ELR (cell line): ENCODE results near the gene NELL1.

Source experiments
- DNase-seq: peaks from one replicate; pipeline ENCODE4 v3.0.0-alpha.2; 2015; ENCODE audit warnings: low read depth

The NELL1 gene

GRCh38 chr11:20966489-20966888 is 297.1 kb downstream of the NELL1 start:
- no peak for DNase-seq

GRCh38 chr11:20973940-20974559 is 304.7 kb downstream of the NELL1 start:
- no peak for DNase-seq

GRCh38 chr11:20980736-20981135 is 311.4 kb downstream of the NELL1 start:
- no peak for DNase-seq

GRCh38 chr11:20990447-20990846 is 321.1 kb downstream of the NELL1 start:
- no peak for DNase-seq

- DNase-seq = no peak
These were observed 322.1 kb downstream of the NELL1 start for GRCh38 chr11:20991471-20991870.

GRCh38 chr11:21007297-21007696 is 337.9 kb downstream of the NELL1 start:
- DNase-seq = no peak

- DNase-seq = no peak
These were observed 348.9 kb downstream of the NELL1 start for GRCh38 chr11:21018248-21018647.

- no peak for DNase-seq
These were observed 357.3 kb downstream of the NELL1 start for GRCh38 chr11:21026685-21027084.

- no peak for DNase-seq
These were observed 368.5 kb downstream of the NELL1 start for GRCh38 chr11:21037850-21038249.

- DNase-seq = no peak
These were observed 369.4 kb downstream of the NELL1 start for GRCh38 chr11:21038801-21039200.

GRCh38 chr11:21040630-21041029 is 371.2 kb downstream of the NELL1 start:
- no peak for DNase-seq

- no peak for DNase-seq
These were observed 379.2 kb downstream of the NELL1 start for GRCh38 chr11:21048626-21049025.

GRCh38 chr11:21053466-21053865 is 384.1 kb downstream of the NELL1 start:
- no peak for DNase-seq

GRCh38 chr11:21056644-21057043 is 387.3 kb downstream of the NELL1 start:
- no peak for DNase-seq

GRCh38 chr11:21059879-21060278 is 390.5 kb downstream of the NELL1 start:
- no peak for DNase-seq

- DNase-seq = no peak
These were observed 396.6 kb downstream of the NELL1 start for GRCh38 chr11:21066030-21066429.

GRCh38 chr11:21068886-21069285 is 399.5 kb downstream of the NELL1 start:
- DNase-seq = no peak

GRCh38 chr11:21069909-21070308 is 400.5 kb downstream of the NELL1 start:
- no peak for DNase-seq

- DNase-seq = no peak
These were observed 403.2 kb downstream of the NELL1 start for GRCh38 chr11:21072558-21072957.

GRCh38 chr11:21082853-21083252 is 413.5 kb downstream of the NELL1 start:
- DNase-seq = no peak

GRCh38 chr11:21088930-21089329 is 419.5 kb downstream of the NELL1 start:
- DNase-seq = no peak

GRCh38 chr11:21104641-21105040 is 435.3 kb downstream of the NELL1 start:
- DNase-seq = no peak

GRCh38 chr11:21105196-21105917 is 436.0 kb downstream of the NELL1 start:
- DNase-seq = no peak

- no peak for DNase-seq
These were observed 440.0 kb downstream of the NELL1 start for GRCh38 chr11:21109341-21109740.
